ENCODE data around the gene PTPN21. TPM values are rescaled to one million over a fixed set of nuclear protein-coding genes. Genes with fewer than 3 reads are reported as not detected.

Gene PTPN21
- total and polyA plus RNA-seq, 9 of the 15 experiments (the other 6 are each of a cell fraction or from before 2014, with no cell fraction given) = 0.06 to 1.9 (median 0.94) TPM

- H3K9ac ChIP-seq (ENCODE audit: insufficient read depth in 1 of 2, low read depth in 2 of 2, low read length in 2 of 2) = no peak overlapping the region
- DNase-seq (ENCODE audit: extremely low read depth in 1 of 4, low spot score in 3 of 4) = no peak
- BruUV-seq (replicated peaks) = no TSS peak
- H3K4me2 ChIP-seq (ENCODE audit: insufficient read depth, low read length) = no peak overlapping the region
- 85% methylated on average over 3 of the region's 4 CpGs for WGBS (ENCODE audit: insufficient coverage, low coverage, missing lambda C conversion rate)
- peaks cover 72% of the 10 kb centered on the region for H3K36me3 ChIP-seq (ENCODE audit: control insufficient read depth, insufficient read depth, low read length)
- H3K27ac ChIP-seq (ENCODE audit: extremely low read depth, low read depth, low read length) = no peak overlapping the region
- H3K9me3 ChIP-seq (replicated peaks; ENCODE audit: control insufficient read depth, insufficient read depth, low read depth, low read length) = no peaks in the 10 kb centered on the region
- no peaks in the 10 kb centered on the region for H3K9me1 ChIP-seq (ENCODE audit: control insufficient read depth, insufficient read depth, low read length)
- H3K27me3 ChIP-seq (ENCODE audit: control insufficient read depth in 2 of 2, insufficient read depth in 2 of 2, low read length in 2 of 2) = no peaks in the 10 kb centered on the region
- no peaks in the 10 kb centered on the region for H3K79me2 ChIP-seq (ENCODE audit: control insufficient read depth, insufficient read depth, low read length)
- FAIRE-seq = no peak
- no peak overlapping the region for H3K4me3 ChIP-seq
- ChIA-PET POLR2A (interaction anchor here (0.9 kb wide), 1 partner anchor 14 kb away, joined by 3 read pairs; no protein-coding TSS in a partner anchor), CTCF (ENCODE audit: low intra/inter-chr PET ratio) (no interaction called here)
- in situ Hi-C loops (cut with MboI) (no loop called here), intact Hi-C loops (cut with micrococcal nuclease) (no loop called here)
- ATAC-seq = no peak
- H4K20me1 ChIP-seq (replicated peaks; ENCODE audit: control insufficient read depth, insufficient read depth, low read length) = no peaks in the 10 kb centered on the region
- H2AFZ ChIP-seq (ENCODE audit: low read depth, low read length) = no peak overlapping the region
- H3K4me1 ChIP-seq (replicated peaks in 1 of 2; ENCODE audit: control insufficient read depth in 2 of 2, insufficient read depth in 2 of 2, low read length in 2 of 2) = no peaks in the 10 kb centered on the region
- TF ChIP-seq CREB5 (CRISPR knock-in tag; IDR thresholded peaks at IDR 0.05) = no peak
- TF ChIP-seq MEF2D (tag; conservative IDR thresholded peaks at IDR 0.05; ENCODE audit: low read depth) = no peak
- TF ChIP-seq MTA1 (IDR thresholded peaks at IDR 0.05; ENCODE audit: borderline replicate concordance) = no peak
- no peak for TF ChIP-seq NFYB (IDR thresholded peaks at IDR 0.05; ENCODE audit: extremely low read depth, insufficient read length)
- TF ChIP-seq TAL1 (IDR thresholded peaks at IDR 0.05) = no peak
- TF ChIP-seq E2F8 (IDR thresholded peaks at IDR 0.05; ENCODE audit: low read depth, partially characterized antibody) = no peak
- TF ChIP-seq SMC3 (conservative IDR thresholded peaks at IDR 0.05; ENCODE audit: insufficient read depth, low read depth, low read length) = no peak
- no peak for TF ChIP-seq UBTF (IDR thresholded peaks at IDR 0.05; ENCODE audit: borderline replicate concordance in 1 of 2, low read depth in 2 of 2, low read length in 2 of 2)
- TF ChIP-seq XRCC5 (IDR thresholded peaks at IDR 0.05; ENCODE audit: low read depth, low read length) = no peak
These were observed 42.2 kb upstream of the PTPN21 start for GRCh38 chr14:88597038-88597437.
